NOMO-1 treated with dmso at 0.1 percent for 144 hours (cell line): Measurements from ENCODE around the gene ARAP3.

ENCODE experiments used
- DNase-seq: peaks from one replicate; lab custom pipeline; 2025; ENCODE audit not compliant: unreplicated experiment; lab: John Stamatoyannopoulos, UW

Gene ARAP3

DNA sequence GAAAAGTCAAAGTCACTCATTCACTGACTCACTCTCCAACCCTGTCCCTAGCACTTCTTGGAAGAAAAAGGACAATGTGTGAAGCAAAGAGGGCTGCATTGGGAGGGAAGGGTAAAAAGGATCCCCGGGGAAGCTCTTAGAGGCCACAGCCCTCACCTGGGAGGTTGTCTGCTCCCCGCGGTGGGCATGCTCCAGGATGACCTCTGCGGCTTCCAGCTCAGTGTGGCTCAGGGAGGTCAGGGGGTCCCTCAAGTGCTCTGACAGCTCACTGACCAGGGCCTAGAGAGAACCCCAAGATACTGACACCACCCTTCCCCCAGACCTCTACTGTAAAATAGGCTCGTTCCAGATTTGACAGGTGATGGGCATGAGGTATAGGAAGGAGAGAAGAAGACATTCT is 34.8 kb downstream of the ARAP3 start:
- DNase-seq = no peak

DNA sequence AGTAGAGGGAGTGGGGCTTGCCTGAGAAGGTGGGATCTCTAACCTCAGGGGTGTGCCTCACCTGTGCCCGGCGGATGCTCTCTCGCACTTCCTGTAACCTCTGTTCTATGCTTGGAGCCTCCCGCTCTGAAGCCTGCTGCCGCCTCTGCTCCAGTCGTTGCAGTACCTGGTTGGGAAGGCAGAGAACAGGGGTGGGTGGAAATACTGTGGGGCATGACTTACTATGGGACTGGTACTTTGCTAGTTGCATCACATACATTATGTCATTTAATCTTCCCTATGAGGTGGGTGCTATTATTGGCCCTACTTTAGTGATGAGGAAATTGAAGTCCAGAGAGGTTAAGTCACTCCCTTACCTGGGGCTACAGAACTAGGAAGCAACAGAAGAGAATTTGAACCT is 36.0 kb downstream of the ARAP3 start:
- no peak for DNase-seq

DNA sequence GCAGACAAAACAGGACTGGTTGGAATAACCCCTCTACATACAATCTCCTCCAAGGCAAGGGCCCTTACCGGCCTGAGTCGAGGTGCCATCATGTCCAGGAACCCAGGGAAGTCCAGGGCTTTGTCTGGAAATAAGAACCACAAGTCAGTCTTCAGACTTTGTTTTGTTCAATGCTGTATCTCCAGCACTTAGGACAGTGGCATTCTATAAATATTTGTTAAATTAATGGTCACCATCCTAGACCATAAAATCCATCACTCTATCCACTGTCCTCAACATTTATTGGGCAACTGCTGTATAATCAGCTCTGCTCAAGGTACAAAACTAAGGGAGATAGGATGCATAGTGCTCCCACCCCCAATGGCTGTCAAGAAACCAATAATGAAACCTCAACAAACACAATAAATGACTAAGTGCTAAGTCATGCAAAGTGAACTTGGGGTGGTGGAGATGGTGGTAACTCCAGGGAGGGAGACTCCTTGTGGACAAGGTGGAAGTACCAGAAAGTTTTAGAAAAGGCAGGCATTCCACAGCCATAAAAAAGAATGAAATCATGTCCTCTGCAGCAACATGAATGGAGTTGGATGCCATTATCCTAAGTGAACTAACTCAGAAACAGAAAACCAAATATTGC is 40.3 kb downstream of the ARAP3 start:
- DNase-seq = no peak

DNA sequence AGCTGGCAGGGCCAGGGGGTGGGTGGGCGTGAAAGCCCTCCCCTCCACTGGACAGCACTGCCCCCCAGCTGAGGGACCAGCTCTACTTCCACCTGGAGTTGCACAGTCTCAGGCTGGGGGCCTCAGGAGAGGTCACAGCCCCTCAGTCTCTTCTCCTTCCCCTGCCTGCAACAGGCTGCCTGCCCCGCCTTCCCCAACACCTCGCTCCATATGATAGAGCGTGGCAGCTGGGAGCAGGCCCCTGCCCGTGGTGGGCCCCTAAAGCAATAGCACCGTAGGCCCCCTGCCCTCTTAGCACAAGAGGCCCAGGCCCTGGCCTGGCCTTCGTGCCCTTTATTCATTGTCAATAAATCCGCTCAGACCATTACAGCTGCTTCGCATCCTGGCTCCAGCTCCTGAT is 41.3 kb downstream of the ARAP3 start:
- no peak for DNase-seq

DNA sequence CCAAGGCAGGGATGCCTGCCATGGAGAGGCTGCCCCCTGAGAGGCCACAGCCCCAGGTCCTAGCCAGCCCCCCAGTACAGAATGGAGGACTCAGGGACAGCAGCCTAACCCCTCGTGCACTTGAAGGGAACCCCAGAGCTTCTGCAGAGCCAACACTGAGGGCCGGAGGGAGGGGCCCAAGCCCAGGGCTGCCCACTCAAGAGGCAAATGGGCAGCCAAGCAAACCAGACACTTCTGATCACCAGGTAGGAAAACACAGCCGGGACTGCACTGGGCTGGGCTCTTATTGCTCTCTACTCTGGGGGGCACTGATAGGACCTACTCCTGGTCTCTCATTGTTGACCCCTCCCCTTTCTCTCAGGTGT is 42.0 kb downstream of the ARAP3 start:
- DNase-seq = no peak

DNA sequence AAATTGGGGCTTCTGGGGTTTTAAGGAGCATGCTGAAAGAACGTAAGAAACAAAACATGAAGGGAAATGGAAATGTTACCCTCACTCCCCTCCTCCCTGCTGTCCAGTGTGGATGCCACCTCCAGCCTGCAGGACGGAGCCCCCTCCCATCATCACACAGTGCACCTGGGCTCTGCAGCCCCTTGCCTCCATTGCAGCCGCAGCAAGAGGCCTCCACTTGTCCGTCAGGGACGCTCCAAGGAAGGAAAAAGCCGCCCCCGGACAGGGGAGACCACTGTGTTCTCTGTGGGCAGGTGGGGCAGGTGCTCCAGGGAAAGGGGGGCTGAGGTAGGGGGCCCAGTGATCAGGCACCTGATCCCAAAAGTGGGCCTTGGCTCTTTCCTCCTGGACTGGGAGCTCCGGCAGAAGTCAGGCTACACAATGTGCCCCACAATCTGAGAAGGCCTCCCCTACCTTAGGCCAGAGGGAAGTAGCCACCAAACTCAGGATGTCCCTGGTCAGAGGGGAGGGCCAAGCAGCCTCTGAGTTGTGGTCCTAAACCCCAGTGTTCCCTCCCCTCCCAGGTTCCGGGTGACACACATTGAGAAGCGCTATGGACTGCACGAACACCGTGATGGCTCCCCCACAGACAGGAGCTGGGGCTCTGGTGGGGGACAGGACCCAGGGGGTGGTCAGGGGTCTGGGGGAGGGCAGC is 42.5 kb downstream of the ARAP3 start:
- DNase-seq = no peak

DNA sequence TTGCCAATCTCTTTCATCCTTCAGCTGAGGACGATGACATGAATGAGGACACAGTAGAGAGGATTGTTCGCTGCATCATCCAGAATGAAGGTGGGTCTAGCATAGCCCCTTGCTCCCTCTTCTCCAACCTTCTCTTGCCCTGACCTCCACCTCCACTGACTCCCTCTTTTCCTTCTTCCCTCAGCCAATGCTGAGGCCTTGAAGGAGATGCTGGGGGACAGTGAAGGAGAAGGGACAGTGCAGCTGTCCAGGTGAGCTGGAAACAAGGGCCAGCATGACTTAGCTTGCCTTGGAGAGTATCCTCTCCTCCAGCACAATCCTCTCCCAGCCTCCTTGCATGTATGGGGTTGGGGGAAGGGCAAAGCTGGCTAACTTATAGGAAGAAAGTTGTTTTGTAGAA is 43.3 kb downstream of the ARAP3 start:
- DNase-seq = no peak

DNA sequence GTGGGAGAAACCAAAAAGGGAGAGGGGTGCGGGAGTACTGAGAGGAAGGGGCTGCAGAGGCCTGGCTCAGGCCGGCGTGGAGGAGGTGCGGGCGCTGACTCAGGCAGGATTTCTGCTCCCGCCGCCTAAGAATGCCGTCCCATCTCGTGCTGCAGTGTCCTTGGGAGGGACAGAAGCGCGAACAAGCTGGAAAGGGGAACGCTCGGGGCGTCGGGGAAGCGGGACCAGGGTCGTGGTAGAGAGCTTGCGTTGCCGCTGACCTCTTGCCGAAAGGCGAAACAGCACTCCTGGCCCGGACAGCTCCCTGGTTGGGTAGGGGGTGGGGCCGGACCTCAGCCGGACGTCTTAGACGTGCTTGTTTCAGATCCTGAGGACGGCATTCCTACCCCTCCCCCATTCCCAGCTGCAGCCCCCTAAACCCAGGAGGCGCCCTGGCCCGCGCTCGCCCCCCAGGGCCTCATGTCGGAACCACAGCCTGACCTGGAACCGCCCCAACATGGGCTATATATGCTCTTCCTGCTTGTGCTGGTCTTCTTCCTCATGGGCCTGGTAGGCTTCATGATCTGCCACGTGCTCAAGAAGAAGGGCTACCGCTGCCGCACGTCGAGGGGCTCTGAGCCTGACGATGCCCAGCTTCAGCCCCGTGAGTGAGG is 44.1 kb downstream of the ARAP3 start:
- DNase-seq = peak; percentile 77

DNA sequence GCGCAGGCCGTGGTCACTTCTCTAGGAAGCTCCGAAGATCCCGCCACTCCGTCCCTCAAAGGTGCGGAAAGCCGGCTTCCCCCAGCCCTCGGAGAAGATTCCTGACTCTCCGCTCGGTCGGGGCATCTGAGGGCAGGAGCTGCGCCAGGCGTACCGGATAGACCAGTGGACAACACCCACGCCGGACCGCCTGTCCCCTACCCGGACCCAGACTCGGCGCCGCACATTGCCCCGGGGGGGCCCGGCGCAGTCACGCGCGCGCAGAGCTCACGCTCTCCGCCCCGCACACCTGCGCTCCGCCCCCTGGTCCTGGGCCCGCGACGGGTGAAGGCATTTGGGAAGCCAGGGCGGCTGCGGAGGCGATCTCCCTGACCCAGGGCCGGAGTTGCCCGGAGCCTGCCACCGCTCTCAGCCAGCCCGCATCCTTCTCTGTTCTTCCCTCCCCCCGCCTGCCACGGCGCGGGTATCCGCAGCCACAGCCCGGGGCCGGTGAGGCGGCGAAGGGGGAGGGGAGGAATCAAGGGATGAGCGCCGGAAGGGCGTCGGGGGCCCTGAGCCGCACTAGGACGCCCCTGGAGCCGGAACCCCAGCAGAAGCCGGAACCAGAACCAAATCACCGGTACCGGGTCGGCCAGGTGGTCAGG is 44.8 kb downstream of the ARAP3 start:
- DNase-seq = no peak

DNA sequence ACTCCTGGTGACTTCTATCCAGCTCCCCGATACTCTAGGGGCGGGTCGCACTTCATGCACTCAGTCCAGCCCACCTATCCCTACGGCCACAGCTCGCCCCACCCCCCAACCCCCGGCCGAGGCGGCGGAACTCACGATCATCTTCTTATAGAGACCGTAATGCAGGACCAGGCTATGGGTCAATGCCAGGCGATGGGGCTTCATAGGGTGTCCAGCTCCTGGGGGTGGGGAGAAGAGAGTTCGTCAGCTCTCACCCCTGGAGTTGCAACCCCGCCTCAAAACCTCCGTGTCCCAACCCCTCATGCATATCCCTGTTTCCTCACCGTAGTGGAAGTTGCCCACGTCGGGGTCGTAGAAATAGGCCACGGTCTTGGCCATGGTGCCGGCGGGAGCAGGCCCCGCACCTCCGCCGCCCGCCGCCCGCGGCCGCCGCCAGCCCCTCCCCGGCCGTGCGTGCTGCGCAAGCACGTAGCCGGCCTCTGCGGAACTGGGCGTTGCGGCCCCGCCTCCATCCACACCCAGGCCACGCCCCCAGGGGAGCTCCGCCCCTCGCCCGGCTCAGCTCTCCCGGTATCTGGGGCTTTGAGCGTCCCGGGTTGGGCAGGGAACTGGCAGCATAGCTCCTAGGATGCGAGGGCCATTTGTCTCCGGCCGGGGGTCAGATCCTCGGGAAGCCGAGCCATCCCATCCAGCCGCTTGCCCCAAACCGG is 45.5 kb downstream of the ARAP3 start, which contains the start of the genes HDAC3 and RELL2:
Gene HDAC3 (minus strand): TSS at position 437 of the 710 bp plus-strand sequence. CDS start 59 bp downstream, at position 378.
Gene RELL2 (plus strand): TSS at position 585 of the 710 bp plus-strand sequence. CDS start 1,229 bp downstream, outside the sequence.
- peak; percentile 73 for DNase-seq

DNA sequence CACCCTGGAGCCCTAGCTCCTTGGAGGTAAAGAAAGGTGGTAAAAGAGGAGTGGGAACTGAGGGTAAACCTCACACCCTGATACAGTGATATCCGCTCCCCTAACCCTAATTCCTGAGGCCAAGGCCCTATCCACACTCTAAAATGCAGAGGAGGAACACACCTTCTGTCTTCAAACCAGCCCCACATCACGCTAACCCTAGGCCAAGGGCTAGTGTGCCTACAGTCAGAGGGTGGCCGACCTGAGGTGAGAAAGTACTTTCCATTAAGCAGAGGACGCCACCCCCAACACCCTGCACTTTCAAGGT is 46.0 kb downstream of the ARAP3 start:
- no peak for DNase-seq

DNA sequence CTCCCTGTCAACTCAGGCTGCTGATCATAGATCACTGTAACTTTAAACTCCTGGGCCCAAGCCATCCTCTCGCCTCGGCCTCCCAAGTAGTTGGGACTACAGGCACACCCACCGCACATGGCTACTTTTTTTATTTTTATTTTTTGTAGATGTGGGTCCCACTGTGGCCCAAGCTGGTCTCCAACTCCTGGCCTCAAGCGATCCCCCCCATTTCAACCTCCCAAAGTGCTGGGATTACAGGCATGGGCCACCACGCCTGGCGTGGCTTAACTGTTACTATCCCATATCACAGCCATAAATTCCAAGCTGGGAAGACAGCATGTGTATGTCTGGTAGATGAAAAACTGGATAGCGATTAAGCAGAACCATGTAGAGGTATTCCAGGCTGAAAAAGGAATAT is 46.4 kb downstream of the ARAP3 start:
- no peak for DNase-seq

DNA sequence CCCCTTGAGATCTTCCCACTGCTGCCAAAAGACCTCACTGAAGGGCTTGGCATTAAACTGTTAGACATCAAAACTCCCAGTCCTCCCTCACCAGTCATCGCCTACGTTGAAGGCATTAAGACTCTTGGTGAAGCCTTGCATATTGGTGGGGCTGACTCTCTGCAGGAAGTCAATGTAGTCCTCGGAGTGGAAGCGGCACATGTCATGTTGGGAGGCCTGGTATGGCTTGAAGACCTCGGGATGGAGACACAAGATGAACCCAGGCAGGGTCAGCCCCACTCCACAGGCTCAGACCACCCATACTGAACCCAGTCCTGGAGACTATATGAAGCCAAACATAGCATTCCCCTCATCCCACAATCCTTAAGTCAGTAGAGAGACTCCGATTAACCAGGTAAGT is 47.3 kb downstream of the ARAP3 start:
- no peak for DNase-seq

DNA sequence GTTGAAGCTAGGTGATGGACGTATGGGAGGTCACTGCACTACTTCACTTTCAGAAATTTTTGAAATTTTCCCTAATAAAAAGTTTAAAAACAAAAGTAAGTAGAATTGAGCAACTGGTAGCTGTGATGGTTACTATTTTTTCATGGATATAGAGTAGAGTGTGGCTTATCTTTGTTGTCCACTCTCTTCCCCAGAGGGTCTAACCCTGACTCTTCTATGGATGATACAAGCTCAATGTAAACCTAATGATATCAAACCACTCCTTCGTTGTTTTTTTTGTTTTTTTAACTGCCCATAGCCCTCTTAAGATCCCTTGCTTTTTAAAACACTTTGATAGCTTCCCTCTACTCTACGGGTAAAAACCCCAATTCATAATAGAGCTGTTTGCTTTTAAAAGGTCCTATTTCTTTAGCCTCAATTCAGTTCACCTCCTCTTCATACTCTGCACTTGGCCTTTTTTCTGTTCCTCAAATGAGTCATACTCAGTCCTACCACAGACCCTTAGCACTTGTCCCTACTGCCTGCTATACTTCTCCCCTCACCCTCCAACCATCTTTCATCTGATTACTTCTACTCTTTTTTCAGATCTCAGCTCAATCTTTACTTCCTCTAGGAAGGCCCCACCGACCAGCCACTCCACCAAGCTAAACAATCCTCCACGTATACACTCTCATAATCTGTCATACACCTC is 48.0 kb downstream of the ARAP3 start:
- peak; percentile 41 for DNase-seq

DNA sequence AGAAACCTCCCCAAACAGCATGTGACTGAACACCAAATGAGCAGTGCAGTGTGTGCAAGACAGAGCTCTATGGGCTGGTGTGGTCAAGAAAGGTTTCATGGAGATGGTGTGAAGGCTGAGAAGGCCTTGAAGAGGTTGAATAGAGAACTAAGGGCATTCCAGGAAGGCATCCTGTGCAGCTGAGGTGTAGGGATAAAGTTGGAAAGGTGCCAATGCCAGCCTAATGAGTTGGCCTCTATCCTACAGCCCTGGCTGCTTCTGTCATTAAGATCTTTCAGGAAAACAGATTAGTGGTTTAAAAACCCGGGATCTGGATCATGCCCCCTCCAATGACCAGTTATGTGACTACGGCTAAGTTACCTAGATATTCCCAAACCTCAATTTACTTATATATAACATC is 49.4 kb downstream of the ARAP3 start:
- DNase-seq = no peak

DNA sequence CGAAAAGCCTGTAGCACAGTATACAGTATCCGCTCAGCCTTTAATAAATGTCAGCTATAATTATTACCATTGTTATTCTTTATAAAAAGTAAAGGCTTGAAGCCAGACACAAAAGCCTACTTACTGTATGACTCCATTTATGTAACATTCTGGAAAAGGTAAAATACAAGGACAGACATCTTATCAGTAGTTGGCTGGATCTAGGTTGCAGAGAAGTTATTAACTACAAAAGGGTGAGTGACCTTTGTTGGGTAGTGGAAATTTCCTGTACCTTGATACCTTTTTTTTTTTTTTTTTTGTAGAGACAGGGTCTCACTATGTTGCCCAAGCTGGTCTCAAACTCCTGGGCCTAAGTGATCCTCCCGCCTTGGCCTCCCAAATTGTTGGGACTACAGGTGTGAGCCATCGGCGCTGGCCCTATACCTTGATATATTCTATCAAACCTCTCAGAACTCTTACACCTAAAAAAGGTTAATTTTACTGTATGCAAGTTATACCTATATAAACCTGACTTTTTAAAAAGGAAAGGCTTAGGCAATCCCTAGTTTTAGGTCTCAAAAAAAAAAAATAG is 51.4 kb downstream of the ARAP3 start:
- DNase-seq = no peak

DNA sequence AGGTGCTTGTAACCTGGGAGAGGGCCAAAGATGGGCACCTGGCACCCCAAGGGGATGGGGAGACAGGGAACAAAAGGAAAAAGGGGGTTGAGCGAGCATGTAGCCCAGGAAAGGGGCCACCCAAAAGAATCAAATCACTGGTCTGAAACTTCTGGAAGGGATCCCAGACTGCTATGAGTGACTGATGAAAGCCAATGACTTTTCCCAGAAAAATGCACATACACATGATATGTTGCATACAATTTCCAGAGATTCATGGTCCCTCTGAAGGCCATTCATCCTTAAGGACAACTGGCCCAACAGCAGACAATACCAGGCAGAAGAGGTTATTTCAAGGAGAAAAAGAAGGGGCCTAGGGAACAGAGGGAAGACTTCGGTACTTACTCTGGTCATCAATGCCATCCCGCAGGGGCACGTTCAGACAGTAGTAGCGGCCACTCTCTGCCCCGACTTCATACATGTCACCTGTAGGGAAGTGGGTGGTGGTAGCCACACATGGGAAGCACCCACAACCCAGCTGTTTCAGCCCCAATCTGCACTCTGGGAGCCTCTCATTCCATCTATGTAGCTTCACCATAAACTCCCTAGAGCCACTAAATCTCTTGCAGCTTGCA is 53.7 kb downstream of the ARAP3 start:
- no peak for DNase-seq

DNA sequence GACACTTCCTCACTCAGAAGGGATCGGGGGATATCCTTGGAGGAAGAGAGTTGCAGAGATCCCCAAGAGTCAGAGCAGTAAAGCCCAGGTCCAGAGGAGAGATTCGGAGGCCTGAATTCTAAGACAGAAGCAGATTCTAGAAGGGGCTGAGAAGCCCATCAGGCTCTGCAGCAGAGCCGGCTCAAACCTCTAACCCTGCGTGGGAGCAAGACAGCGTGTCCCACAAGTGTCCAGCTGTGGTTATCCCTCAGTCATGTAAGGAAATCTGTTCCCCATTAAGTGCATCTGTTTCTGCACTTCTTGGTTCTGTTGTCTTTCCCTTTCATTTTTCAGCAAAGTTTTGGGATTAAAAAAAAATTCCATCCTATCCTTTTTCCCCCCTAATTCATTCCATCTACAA is 58.4 kb downstream of the ARAP3 start:
- DNase-seq = no peak

DNA sequence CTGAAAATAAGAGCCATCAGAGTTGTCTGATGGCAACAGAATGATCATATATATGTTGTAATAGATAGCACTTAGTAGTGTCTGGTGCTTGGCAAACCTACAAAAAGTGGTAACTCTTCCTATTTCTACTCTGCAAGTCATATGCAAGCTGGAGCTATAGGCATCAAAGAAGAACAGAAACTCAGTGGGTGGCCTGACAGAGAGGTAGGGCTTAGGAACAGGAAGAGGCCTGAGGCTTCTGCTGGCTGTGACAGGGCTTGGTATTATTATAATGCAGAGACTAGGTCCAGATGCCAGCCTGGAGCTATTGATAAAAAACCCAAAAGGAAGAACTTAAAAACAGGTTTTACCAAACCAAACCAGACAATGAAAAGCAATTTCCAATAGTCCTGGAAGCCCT is 58.8 kb downstream of the ARAP3 start:
- DNase-seq = peak; percentile 96
